ENCODE measurements around the gene ADSS2. TPM values are rescaled to one million over a fixed set of nuclear protein-coding genes. Genes with fewer than 3 reads are reported as not detected.
"Not testable (repeated sequence)": the region's sequence is repeated elsewhere in the genome, so short reads cannot be mapped to it uniquely, and the experiment has no call there.

Gene ADSS2
- total and polyA plus RNA-seq, 11 donors, result 3.5 to 14.0 (median 6.7) TPM

DNA sequence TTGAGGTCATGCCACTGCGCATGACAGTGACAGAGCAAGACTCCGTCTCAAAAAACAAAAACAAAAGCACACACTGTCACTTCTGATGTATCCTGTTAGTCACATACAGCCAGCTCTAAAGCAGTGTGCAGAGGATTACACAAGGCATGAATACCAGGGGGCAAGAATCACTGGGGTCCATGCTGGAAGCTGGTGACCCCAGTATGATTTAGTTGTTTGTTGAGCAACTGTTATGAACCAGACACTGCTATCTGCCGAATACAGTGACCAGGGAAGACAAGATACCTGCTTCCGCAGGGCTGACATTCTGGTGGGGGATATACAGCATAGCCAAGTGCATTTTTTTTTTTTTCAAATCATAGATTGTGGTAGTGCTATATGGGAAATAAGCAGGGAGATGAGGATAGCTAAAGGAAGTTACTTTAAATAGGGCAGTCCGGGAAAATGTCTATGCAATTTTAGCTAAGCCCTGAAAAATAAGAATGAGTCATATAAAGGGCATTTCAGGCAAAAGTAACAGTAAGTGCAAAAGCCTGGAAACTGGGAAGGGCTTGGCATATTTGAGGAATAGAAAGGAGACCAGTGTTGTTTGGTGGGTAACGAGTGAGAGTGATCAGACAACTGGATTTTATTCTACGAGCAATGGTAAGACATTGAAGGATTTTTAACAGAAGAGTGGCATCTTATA is 69.7 kb downstream of the ADSS2 start:
- no peaks in the 10 kb centered on the region for H3K4me1 ChIP-seq
- no peak overlapping the region for H3K27ac ChIP-seq
- 83 to 86% (median 84%) methylated on average over 7 of the region's 7 CpGs for WGBS, 4 donors
- H3K27me3 ChIP-seq, result no peaks in the 10 kb centered on the region
- ATAC-seq (no peak), DNase-seq (no peak)
- H3K36me3 ChIP-seq, result no peaks in the 10 kb centered on the region
- no peak overlapping the region for H3K4me3 ChIP-seq
- intact Hi-C loops (cut with DNase I), result no loop called here
- no peaks in the 10 kb centered on the region for H3K9me3 ChIP-seq
- TF ChIP-seq POLR2A (IDR thresholded peaks at IDR 0.05), result no peak
- TF ChIP-seq, protein P1, sequence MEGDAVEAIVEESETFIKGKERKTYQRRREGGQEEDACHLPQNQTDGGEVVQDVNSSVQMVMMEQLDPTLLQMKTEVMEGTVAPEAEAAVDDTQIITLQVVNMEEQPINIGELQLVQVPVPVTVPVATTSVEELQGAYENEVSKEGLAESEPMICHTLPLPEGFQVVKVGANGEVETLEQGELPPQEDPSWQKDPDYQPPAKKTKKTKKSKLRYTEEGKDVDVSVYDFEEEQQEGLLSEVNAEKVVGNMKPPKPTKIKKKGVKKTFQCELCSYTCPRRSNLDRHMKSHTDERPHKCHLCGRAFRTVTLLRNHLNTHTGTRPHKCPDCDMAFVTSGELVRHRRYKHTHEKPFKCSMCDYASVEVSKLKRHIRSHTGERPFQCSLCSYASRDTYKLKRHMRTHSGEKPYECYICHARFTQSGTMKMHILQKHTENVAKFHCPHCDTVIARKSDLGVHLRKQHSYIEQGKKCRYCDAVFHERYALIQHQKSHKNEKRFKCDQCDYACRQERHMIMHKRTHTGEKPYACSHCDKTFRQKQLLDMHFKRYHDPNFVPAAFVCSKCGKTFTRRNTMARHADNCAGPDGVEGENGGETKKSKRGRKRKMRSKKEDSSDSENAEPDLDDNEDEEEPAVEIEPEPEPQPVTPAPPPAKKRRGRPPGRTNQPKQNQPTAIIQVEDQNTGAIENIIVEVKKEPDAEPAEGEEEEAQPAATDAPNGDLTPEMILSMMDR (IDR thresholded peaks at IDR 0.05), result no peak

DNA sequence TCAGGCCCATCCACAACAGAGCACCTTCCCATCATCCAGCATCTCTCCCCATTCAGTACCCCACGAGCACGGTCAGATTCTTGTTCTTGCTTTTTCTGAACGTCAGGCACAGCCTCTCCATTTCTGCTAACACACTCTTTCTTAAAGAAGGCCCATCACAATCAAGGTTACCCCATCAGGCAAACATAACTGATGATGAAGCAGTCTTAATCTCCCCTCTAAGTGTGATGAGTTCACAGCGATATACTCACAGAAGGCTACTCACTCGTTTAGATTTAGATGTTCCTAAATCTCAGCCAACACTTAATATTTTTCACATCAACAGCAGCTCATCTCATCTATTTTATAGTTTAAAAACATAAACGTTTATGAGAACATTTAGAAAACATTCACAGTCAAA is 75.6 kb downstream of the ADSS2 start:
- Histone ChIP-seq H3K4me1 (no peaks in the 10 kb centered on the region), H3K4me3 (no peak overlapping the region), H3K9me3 (no peaks in the 10 kb centered on the region), H3K36me3 (no peaks in the 10 kb centered on the region), H3K27ac (no peak overlapping the region), H3K27me3 (no peaks in the 10 kb centered on the region)
- WGBS, 4 donors, result 80 to 85% (median 82%) methylated on average over 6 of the region's 6 CpGs
- TF ChIP-seq, protein P1 (IDR thresholded peaks at IDR 0.05), result no peak
- no peak for TF ChIP-seq POLR2A (IDR thresholded peaks at IDR 0.05)
- intact Hi-C loops (cut with DNase I), result no loop called here
- no peak for DNase-seq
- no peak for ATAC-seq

DNA sequence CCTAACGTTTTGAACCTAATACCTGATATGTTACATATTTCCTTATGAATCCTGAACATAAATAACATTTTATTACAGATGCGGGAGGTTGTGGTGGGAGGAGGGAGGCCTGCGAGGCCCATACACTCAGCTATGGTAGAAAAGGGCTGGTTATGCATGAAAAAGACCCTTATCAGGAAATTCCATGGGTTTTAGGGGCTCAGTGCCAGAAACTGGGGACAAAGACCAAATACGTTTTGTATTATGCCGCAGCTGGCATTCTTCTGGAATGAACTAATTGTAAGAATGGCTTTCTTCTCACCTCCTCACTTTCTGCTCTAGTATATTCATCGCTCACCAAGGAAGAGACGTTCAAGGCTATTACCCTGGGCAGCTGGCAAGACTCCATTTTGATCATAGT is 76.7 kb downstream of the ADSS2 start:
- Histone ChIP-seq H3K27me3 (no peaks in the 10 kb centered on the region), H3K9me3 (no peaks in the 10 kb centered on the region), H3K4me1 (no peaks in the 10 kb centered on the region), H3K4me3 (no peak overlapping the region), H3K36me3 (no peaks in the 10 kb centered on the region), H3K27ac (no peak overlapping the region)
- no peak for TF ChIP-seq POLR2A (IDR thresholded peaks at IDR 0.05)
- TF ChIP-seq, protein P1 (IDR thresholded peaks at IDR 0.05), result no peak
- DNase-seq, result no peak
- WGBS, 4 donors, result 73 to 81% (median 74%) methylated on average over 7 of the region's 7 CpGs
- intact Hi-C loops (cut with DNase I), result no loop called here
- no peak for ATAC-seq

DNA sequence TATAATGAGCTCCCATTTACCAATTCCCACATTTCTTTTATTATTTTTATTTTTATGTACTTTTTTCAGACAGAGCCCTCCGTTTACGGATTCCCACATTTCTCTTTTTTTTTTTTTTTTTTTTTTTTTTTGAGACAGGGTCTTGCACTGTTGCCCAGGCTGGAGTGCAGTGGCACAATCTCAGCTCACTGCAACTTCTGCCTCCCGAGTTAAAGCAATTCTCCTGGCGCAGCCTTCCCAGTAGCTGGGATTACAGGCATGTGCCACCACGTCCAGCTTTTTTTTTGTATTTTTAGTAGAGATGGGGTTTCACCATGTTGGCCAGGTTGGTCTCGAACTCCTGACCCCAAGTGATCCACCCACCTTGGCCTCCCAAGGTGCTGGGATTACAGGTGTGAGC is 77.2 kb downstream of the ADSS2 start:
- H3K4me1 ChIP-seq; H3K27ac ChIP-seq; intact Hi-C loops (cut with DNase I); H3K27me3 ChIP-seq; H3K36me3 ChIP-seq; H3K4me3 ChIP-seq; H3K9me3 ChIP-seq; ATAC-seq; DNase-seq: not testable (repeated sequence)
- 91 to 97% (median 95%) methylated on average over 6 of the region's 6 CpGs for WGBS, 4 donors

Measured in heart left ventricle (tissue), 16 donors.